Hepatocyte (in vitro differentiated cells): ENCODE results near the gene POLD4. TPM values are rescaled to one million over a fixed set of nuclear protein-coding genes. Genes with fewer than 3 reads are reported as not detected.

Experiments
- DNase-seq: peaks from one replicate; pipeline ENCODE4 v3.0.0-alpha.2; 2016; ENCODE audit warnings: low spot score
- H2AFZ ChIP-seq: fragments of 200-600 bp; sonication (generic); 2 replicates; pipeline ENCODE4 v1.6.0; 2016; ENCODE audit warnings: antibody characterized with exemption, mild to moderate bottlenecking
- H3K27ac ChIP-seq: fragments of 200-600 bp; sonication (generic); 2 replicates; pipeline ENCODE4 v1.5.1; 2016; ENCODE audit warnings: mild to moderate bottlenecking
- H3K27me3 ChIP-seq: fragments of 200-600 bp; sonication (generic); 2 replicates; pipeline ENCODE4 v1.6.1; 2016
- H3K36me3 ChIP-seq: fragments of 200-600 bp; sonication (generic); replicated peaks from 2 replicates; pipeline ENCODE4 v1.5.1; 2016; ENCODE audit warnings: low read depth; ENCODE audit not compliant: insufficient read depth
- H3K4me1 ChIP-seq: fragments of 200-600 bp; sonication (generic); 2 replicates; pipeline ENCODE4 v1.5.1; 2016; ENCODE audit warnings: mild to moderate bottlenecking, moderate library complexity; ENCODE audit not compliant: insufficient read depth
- H3K4me2 ChIP-seq: fragments of 200-600 bp; sonication (generic); 2 replicates; pipeline ENCODE4 v1.6.0; 2016
- H3K4me3 ChIP-seq: fragments of 200-600 bp; sonication (generic); 2 replicates; pipeline ENCODE4 v1.5.1; 2016; ENCODE audit warnings: mild to moderate bottlenecking
- H3K79me2 ChIP-seq: fragments of 200-600 bp; sonication (generic); 2 replicates; pipeline ENCODE4 v1.6.0; 2017; ENCODE audit warnings: mild to moderate bottlenecking
- H3K9me2 ChIP-seq: fragments of 200-600 bp; sonication (generic); replicated peaks from 2 replicates; pipeline ENCODE4 v1.6.0; 2017; ENCODE audit warnings: mild to moderate bottlenecking; ENCODE audit not compliant: insufficient read depth
- H3K9me3 ChIP-seq: fragments of 200-600 bp; sonication (generic); 2 replicates; pipeline ENCODE4 v1.5.1; 2016; ENCODE audit warnings: low read depth, mild to moderate bottlenecking
- H4K20me1 ChIP-seq: fragments of 200-600 bp; sonication (generic); 2 replicates; pipeline ENCODE4 v1.6.0; 2016; ENCODE audit warnings: mild to moderate bottlenecking; ENCODE audit not compliant: insufficient read depth, poor library complexity, severe bottlenecking
- CTCF ChIP-seq: fragments of 200-600 bp; sonication (generic); IDR thresholded peaks from 2 replicates; pipeline ENCODE4 v1.5.1; 2016; ENCODE audit warnings: antibody characterized with exemption, mild to moderate bottlenecking; ENCODE audit not compliant: poor library complexity
- EZH2 ChIP-seq: fragments of 200-600 bp; sonication (generic); IDR thresholded peaks from 2 replicates; pipeline ENCODE4 v1.6.1; 2016; ENCODE audit warnings: antibody characterized with exemption, mild to moderate bottlenecking, borderline replicate concordance
- EZH2phosphoT487 ChIP-seq: fragments of 200-600 bp; sonication (generic); IDR thresholded peaks from one replicate; pipeline ENCODE4 v1.6.1; 2018; ENCODE audit warnings: antibody characterized with exemption, mild to moderate bottlenecking, low read depth, moderate library complexity; ENCODE audit not compliant: unreplicated experiment, severe bottlenecking
- WGBS: methylation state at CpG from one replicate; pipeline ENCODE4 v1.1.6; 2016; ENCODE audit warnings: low lambda C conversion rate; ENCODE audit errors: missing lambda C conversion rate; 5-methylcytosine and 5-hydroxymethylcytosine counted together
- polyA plus RNA-seq: library from polyadenylated mRNA; unstranded; fragments of >200 nt; fragmentation: Nextera tagmentation; extraction: Ambion mirVana; gene quantifications from 2 replicates; pipeline ENCODE4 v1.2.1, GENCODE V29; 2016
- total RNA-seq: library from RNA; depleted of rRNA; stranded (reverse); fragments of >200 nt; gene quantifications from 2 replicates; pipeline ENCODE4 v1.2.3, GENCODE V29; 2014

POLD4 gene
- total and polyA plus RNA-seq, 2 experiments from 2014 or later, result 74.4 to 97.4 TPM

GRCh38 chr11:67303132-67303834 is 50.1 kb downstream of the POLD4 start, which contains the start of gene SSH3:
Gene SSH3, plus strand, starts transcription at chr11:67303530. Its CDS starts 96 bp downstream, at chr11:67303626.
- Histone ChIP-seq H3K36me3 (no peaks in the 10 kb centered on the region), H3K79me2 (peaks cover 16% of the 10 kb centered on the region), H3K9me3 (no peaks in the 10 kb centered on the region), H3K4me3 (peak within 1 kb of the TSS; percentile 90), H3K4me1 (peaks cover 23% of the 10 kb centered on the region), H4K20me1 (no peaks in the 10 kb centered on the region), H3K27ac (peak within 1 kb of the TSS; percentile 92), H2AFZ (peak within 1 kb of the TSS; percentile 89), H3K4me2 (peak within 1 kb of the TSS; percentile 100), H3K27me3 (no peaks in the 10 kb centered on the region), H3K9me2 (no peaks in the 10 kb centered on the region)
- peak; percentile 91 for DNase-seq
- 1% methylated on average over 28 of the region's 65 CpGs for WGBS
- TF ChIP-seq CTCF, result no peak
- no peak for TF ChIP-seq EZH2
- no peak for TF ChIP-seq EZH2phosphoT487

GRCh38 chr11:67302571-67303131 is 50.7 kb downstream of the POLD4 start:
- peak overlapping the region; percentile 90 for H3K4me3 ChIP-seq
- no peaks in the 10 kb centered on the region for H4K20me1 ChIP-seq
- peaks cover 18% of the 10 kb centered on the region for H3K79me2 ChIP-seq
- H3K9me2 ChIP-seq, result no peaks in the 10 kb centered on the region
- peak overlapping the region; percentile 89 for H2AFZ ChIP-seq
- H3K27ac ChIP-seq, result peak overlapping the region; percentile 92
- peaks cover 23% of the 10 kb centered on the region for H3K4me1 ChIP-seq
- TF ChIP-seq CTCF (no peak), EZH2phosphoT487 (no peak), EZH2 (no peak)
- 26% methylated on average over 23 of the region's 23 CpGs for WGBS
- DNase-seq, result peak; percentile 66
- H3K27me3 ChIP-seq, result no peaks in the 10 kb centered on the region
- no peaks in the 10 kb centered on the region for H3K36me3 ChIP-seq
- no peaks in the 10 kb centered on the region for H3K9me3 ChIP-seq
- peak overlapping the region; percentile 100 for H3K4me2 ChIP-seq

GRCh38 chr11:67301951-67302516 is 51.3 kb downstream of the POLD4 start:
- H3K4me2 ChIP-seq, result peak overlapping the region; percentile 100
- H3K4me3 ChIP-seq, result no peak overlapping the region
- peaks cover 23% of the 10 kb centered on the region for H3K4me1 ChIP-seq
- H2AFZ ChIP-seq, result no peak overlapping the region
- H3K27ac ChIP-seq, result peak overlapping the region; percentile 92
- H4K20me1 ChIP-seq, result no peaks in the 10 kb centered on the region
- no peaks in the 10 kb centered on the region for H3K36me3 ChIP-seq
- H3K27me3 ChIP-seq, result no peaks in the 10 kb centered on the region
- peaks cover 20% of the 10 kb centered on the region for H3K79me2 ChIP-seq
- WGBS, result 45% methylated on average over 15 of the region's 15 CpGs
- H3K9me3 ChIP-seq, result no peaks in the 10 kb centered on the region
- H3K9me2 ChIP-seq, result no peaks in the 10 kb centered on the region
- DNase-seq, result peak; percentile 83
- TF ChIP-seq CTCF, result no peak
- TF ChIP-seq EZH2, result no peak
- TF ChIP-seq EZH2phosphoT487, result no peak
